Uterus (tissue), 4 donors: Measurements from ENCODE around the gene RPS6KA6. TPM values are rescaled to one million over a fixed set of nuclear protein-coding genes. Genes with fewer than 3 reads are reported as not detected.
A peak's percentile ranks its signal among the peaks of the same experiment; 100 is the strongest.

Experiments
- DNase-seq, 2 donors: peaks; one replicate each; pipeline ENCODE4 v3.0.0-alpha.2; 2019 to 2020
- H3K27ac ChIP-seq, 2 donors: fragments of 200-600 bp; sonication (generic); 1 replicate in 1 of 2; 2 replicates in 1 of 2; pipeline ENCODE4 v1.5.1; 2016 to 2018
- H3K27me3 ChIP-seq, 2 donors: fragments of 200-600 bp; sonication (generic); one replicate each; pipeline ENCODE4 v1.5.1; 2018 to 2019; ENCODE audit warnings: control low read depth in 1 of 2
- H3K36me3 ChIP-seq, 2 donors: fragments of 200-600 bp; sonication (generic); one replicate each; pipeline ENCODE4 v1.5.1; 2019; ENCODE audit warnings: control low read depth in 1 of 2
- H3K4me1 ChIP-seq, 2 donors: fragments of 200-600 bp; sonication (generic); one replicate each; pipeline ENCODE4 v1.5.1; 2018 to 2019; ENCODE audit warnings: control low read depth in 1 of 2
- H3K4me3 ChIP-seq, 2 donors: fragments of 200-600 bp; sonication (generic); 1 replicate in 1 of 2; 2 replicates in 1 of 2; pipeline ENCODE4 v1.5.1; 2018 to 2019; ENCODE audit warnings: mild to moderate bottlenecking in 1 of 2
- H3K9me3 ChIP-seq, 2 donors: fragments of 200-600 bp; sonication (generic); one replicate each; pipeline ENCODE4 v1.5.1; 2019; ENCODE audit warnings: control low read depth in 1 of 2
- POLR2A ChIP-seq, 2 donors: fragments of 450-650 bp; IDR thresholded peaks; one replicate each; pipeline ENCODE4 v1.6.1; 2016; ENCODE audit warnings: antibody characterized with exemption in 2 of 2, mild to moderate bottlenecking in 1 of 2, moderate library complexity in 1 of 2
- intact Hi-C: fragments of 100-400 bp; cut with DNase I; formaldehyde crosslinking; loops from one replicate; pipeline ENCODE4 v1.15.1; 2023; ENCODE audit warnings: low total_unique reads
- total RNA-seq, 4 donors: library from RNA; depleted of rRNA in 3 of 4; stranded (reverse); fragments of >200 nt in 3 of 4; gene quantifications; one replicate each; pipeline versions ENCODE4 v1.1.0 to v1.2.4, GENCODE V29; 2014 to 2023
- TF ChIP-seq, protein P1 (sequence below), 4 experiments: fragments of 200-600 bp in 2 of 4; fragments of 450-650 bp in 2 of 4; sonication (generic) in 2 of 4; IDR thresholded peaks; one replicate each; pipeline ENCODE4 v1.5.1; 2016 to 2019; ENCODE audit warnings: antibody characterized with exemption in 4 of 4, mild to moderate bottlenecking in 2 of 4, moderate library complexity in 1 of 4
- donor health status: DM: yes; HTN: yes; CAD: no.

Gene RPS6KA6
- 10 to 100 TPM in 2 of 4 donors, 1 to 10 TPM in 2; 1.5 to 13.1 (median 8.4) TPM for total RNA-seq

DNA sequence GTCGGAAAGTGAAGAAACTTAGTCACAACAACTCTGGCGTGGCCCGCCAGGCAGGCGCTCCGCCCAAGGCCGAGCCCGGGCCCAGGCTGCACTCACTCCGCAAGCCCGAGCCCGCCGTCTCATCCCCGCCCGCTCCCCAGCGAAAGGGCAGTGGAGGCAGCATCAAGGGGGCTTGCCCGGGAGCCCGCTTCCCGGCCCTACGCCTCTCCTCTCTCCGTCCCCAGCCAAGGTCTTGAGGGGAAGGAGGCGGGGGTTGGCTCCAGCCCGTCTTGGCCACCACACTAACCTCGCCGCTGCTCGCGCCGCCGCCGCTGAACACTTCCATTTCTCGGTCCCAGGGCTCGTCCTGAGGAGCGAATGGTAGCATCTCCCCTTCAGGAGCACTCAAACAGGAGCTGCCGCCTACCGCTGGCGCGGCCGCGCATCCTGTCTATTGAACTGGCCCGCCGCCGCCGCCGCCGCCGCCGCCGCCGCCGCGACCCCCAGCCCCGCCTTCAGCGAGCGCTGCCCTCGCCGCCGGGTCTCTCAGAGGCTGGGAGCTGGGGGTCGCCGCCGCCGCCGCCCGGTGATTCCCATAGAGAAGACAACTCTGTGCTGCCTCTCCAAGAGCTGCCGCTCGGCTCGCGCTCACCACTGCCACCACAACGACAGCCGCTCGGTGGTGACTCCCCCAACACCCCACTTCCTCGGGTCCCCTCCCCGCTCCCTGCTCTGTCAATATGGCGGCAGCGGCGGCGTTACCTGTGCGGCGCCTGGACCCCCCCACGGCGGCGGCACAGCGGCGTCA, at the start of gene RPS6KA6:
RPS6KA6 (minus strand) TSS at position 667 of the 787 bp plus-strand sequence; CDS start at position 367, 300 bp downstream.
- Histone ChIP-seq H3K4me3 (peak within 1 kb of the TSS; percentile 49 to 60), H3K4me1 (no peaks in the 10 kb centered on the region), H3K36me3 (no peaks in the 10 kb centered on the region), H3K27me3 (no peaks in the 10 kb centered on the region), H3K9me3 (no peaks in the 10 kb centered on the region), H3K27ac (peak within 1 kb of the TSS; percentile 61 to 72)
- peak; percentile 17 to 33 for DNase-seq
- intact Hi-C loops = no loop called here
- TF ChIP-seq, protein P1, sequence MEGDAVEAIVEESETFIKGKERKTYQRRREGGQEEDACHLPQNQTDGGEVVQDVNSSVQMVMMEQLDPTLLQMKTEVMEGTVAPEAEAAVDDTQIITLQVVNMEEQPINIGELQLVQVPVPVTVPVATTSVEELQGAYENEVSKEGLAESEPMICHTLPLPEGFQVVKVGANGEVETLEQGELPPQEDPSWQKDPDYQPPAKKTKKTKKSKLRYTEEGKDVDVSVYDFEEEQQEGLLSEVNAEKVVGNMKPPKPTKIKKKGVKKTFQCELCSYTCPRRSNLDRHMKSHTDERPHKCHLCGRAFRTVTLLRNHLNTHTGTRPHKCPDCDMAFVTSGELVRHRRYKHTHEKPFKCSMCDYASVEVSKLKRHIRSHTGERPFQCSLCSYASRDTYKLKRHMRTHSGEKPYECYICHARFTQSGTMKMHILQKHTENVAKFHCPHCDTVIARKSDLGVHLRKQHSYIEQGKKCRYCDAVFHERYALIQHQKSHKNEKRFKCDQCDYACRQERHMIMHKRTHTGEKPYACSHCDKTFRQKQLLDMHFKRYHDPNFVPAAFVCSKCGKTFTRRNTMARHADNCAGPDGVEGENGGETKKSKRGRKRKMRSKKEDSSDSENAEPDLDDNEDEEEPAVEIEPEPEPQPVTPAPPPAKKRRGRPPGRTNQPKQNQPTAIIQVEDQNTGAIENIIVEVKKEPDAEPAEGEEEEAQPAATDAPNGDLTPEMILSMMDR (IDR thresholded peaks at IDR 0.05) = no peak
- TF ChIP-seq POLR2A (IDR thresholded peaks at IDR 0.05) = no peak

GRCh38 chrX:84224741-84225140, 36.7 kb upstream of the RPS6KA6 start:
- no peaks in the 10 kb centered on the region for H3K36me3 ChIP-seq
- DNase-seq = peak in 1 of 2 donors; percentile 13
- H3K4me1 ChIP-seq = no peaks in the 10 kb centered on the region
- H3K27me3 ChIP-seq = no peaks in the 10 kb centered on the region
- TF ChIP-seq POLR2A (IDR thresholded peaks at IDR 0.05) = no peak
- TF ChIP-seq, protein P1 (IDR thresholded peaks at IDR 0.05) = no peak
- no peaks in the 10 kb centered on the region for H3K9me3 ChIP-seq
- intact Hi-C loops = no loop called here
- no peak overlapping the region for H3K4me3 ChIP-seq
- H3K27ac ChIP-seq = no peak overlapping the region

DNA sequence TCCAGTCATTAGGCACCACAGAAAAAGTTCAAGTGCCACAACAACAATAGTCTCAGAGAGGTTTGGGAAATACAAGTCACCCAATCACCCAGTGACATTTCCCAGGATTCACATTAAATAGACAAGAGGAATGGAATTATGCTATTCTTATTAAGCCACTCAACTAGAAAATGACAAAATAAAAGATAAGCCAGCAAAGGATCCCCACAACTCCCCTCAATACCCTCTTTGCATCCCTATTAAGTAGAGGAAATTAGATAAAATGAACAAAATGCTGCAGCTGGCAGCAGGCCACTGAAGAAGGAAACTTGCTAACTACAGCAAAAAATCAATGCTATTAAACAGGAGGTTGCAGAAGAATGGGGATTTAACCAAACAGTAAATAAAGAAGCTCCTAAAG, 35.3 kb upstream of the RPS6KA6 start:
- no peaks in the 10 kb centered on the region for H3K4me1 ChIP-seq
- H3K36me3 ChIP-seq = no peaks in the 10 kb centered on the region
- no peaks in the 10 kb centered on the region for H3K27me3 ChIP-seq
- no peak overlapping the region for H3K27ac ChIP-seq
- no peaks in the 10 kb centered on the region for H3K9me3 ChIP-seq
- intact Hi-C loops = no loop called here
- DNase-seq = no peak
- TF ChIP-seq, protein P1 (IDR thresholded peaks at IDR 0.05) = no peak
- TF ChIP-seq POLR2A (IDR thresholded peaks at IDR 0.05) = no peak
- no peak overlapping the region for H3K4me3 ChIP-seq

DNA sequence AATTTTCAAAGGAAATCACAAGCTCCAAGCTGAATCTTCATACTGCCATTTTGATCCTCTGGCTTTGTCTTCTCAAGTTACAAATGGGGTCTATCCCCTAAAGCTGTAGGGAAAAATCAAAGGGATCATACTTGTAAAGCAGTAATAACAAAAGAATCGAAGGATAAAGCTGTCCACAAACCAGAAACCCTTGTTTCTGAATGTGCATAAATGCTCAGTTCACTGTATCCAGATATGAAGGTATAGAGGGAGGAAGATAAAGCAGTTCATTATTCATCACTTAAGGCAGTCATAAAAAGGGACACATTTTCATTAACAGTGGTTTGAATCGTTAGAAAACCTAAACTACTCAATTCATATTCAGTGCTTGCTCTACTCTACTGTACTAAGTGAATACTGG, 33.2 kb upstream of the RPS6KA6 start:
- Histone ChIP-seq H3K4me1 (no peaks in the 10 kb centered on the region), H3K4me3 (no peak overlapping the region), H3K27ac (no peak overlapping the region), H3K36me3 (no peaks in the 10 kb centered on the region), H3K27me3 (no peaks in the 10 kb centered on the region), H3K9me3 (no peaks in the 10 kb centered on the region)
- TF ChIP-seq, protein P1 (IDR thresholded peaks at IDR 0.05) = no peak
- TF ChIP-seq POLR2A (IDR thresholded peaks at IDR 0.05) = no peak
- intact Hi-C loops = no loop called here
- DNase-seq = no peak

- Histone ChIP-seq H3K4me3 (no peak overlapping the region), H3K27ac (no peak overlapping the region), H3K27me3 (no peaks in the 10 kb centered on the region), H3K9me3 (no peaks in the 10 kb centered on the region), H3K36me3 (no peaks in the 10 kb centered on the region), H3K4me1 (no peaks in the 10 kb centered on the region)
- DNase-seq = no peak
- intact Hi-C loops = no loop called here
- TF ChIP-seq, protein P1 (IDR thresholded peaks at IDR 0.05) = no peak
- TF ChIP-seq POLR2A (IDR thresholded peaks at IDR 0.05) = no peak
Measured at GRCh38 chrX:84219551-84219950, 31.6 kb upstream of the RPS6KA6 start.
